ENCODE measurements around the gene GTF2H3. TPM values are rescaled to one million over a fixed set of nuclear protein-coding genes. Genes with fewer than 3 reads are reported as not detected.
A peak's percentile ranks its signal among the peaks of the same experiment; 100 is the strongest.

Gene GTF2H3
- total RNA-seq, 5 donors from 2014 or later (not counting 1 experiment from before 2014, with no cell fraction given), result 23.7 to 27.2 (median 24.9) TPM

DNA sequence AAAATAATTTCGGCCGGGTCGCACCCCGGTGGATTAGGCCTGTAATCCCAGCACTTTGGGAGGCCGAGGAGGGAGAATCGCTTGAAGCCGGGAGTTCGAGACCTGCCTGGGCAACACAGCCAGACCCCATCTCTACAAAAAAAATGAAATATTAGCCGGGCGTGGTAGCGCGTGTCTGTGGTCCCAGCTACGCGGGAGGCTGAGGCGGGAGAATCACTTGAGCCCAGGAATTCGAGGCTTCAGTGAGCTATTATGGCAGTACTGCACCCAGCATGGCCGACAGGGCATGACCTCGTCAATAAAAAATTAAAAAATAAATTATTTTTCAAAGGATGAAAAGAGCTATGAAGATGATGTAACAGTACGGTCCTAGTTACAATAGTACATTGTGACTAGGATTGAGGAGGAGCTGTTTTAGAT lies 523 bp downstream of the GTF2H3 start:
- peaks cover 16% of the 10 kb centered on the region for H3K36me3 Mint-ChIP-seq
- POLR2A ChIA-PET, result interaction anchor here in 1 of 2 donors (0.8 kb wide), 1 partner anchor 79 kb away, joined by 4 read pairs; no protein-coding TSS in a partner anchor
- peak overlapping the region; percentile 80 for H3K27ac ChIP-seq (ENCODE audit: low read length)
- no peaks in the 10 kb centered on the region for H3K27me3 ChIP-seq (replicated peaks in 1 of 2; ENCODE audit: control insufficient read depth in 2 of 2, extremely low read depth in 1 of 2, insufficient read depth in 2 of 2, low read length in 1 of 2)
- CTCF ChIA-PET, result interaction anchor here in 1 of 2 donors (0.6 kb wide), 1 partner anchor 317 kb away, joined by 7 read pairs; no protein-coding TSS in a partner anchor
- peak overlapping the region; percentile 87 to 94 (median 90) for H3K4me3 Mint-ChIP-seq
- H3K4me3 ChIP-seq (ENCODE audit: control insufficient read depth in 1 of 2, extremely low read depth in 1 of 2, low read length in 1 of 2), result peak overlapping the region; percentile 69 to 91
- no peaks in the 10 kb centered on the region for H3K9me3 Mint-ChIP-seq
- H3K4me1 Mint-ChIP-seq, result peaks cover 25 to 40% (median 26%) of the 10 kb centered on the region in 3 donors
- H3K4me1 ChIP-seq (ENCODE audit: control insufficient read depth in 1 of 2, extremely low read depth in 1 of 2, insufficient read depth in 2 of 2, low read length in 2 of 2), result peaks cover 5 to 18% of the 10 kb centered on the region in 2 experiments
- DNase-seq (peak in 1 of 35 experiments; percentile 4), ATAC-seq (replicated peaks in 1 of 4) (no peak)
- H3K27ac Mint-ChIP-seq, result peak overlapping the region; percentile 92 to 95
- no peaks in the 10 kb centered on the region for H3K9me3 ChIP-seq
- no peaks in the 10 kb centered on the region for H3K27me3 Mint-ChIP-seq
- peaks cover 0 to 20% of the 10 kb centered on the region in 2 donors for H3K36me3 ChIP-seq (ENCODE audit: control insufficient read depth in 2 of 2, extremely low read depth in 1 of 2, insufficient read depth in 1 of 2, low read length in 1 of 2)
- 15% methylated on average over 11 of the region's 19 CpGs for WGBS (ENCODE audit: insufficient coverage)

DNA sequence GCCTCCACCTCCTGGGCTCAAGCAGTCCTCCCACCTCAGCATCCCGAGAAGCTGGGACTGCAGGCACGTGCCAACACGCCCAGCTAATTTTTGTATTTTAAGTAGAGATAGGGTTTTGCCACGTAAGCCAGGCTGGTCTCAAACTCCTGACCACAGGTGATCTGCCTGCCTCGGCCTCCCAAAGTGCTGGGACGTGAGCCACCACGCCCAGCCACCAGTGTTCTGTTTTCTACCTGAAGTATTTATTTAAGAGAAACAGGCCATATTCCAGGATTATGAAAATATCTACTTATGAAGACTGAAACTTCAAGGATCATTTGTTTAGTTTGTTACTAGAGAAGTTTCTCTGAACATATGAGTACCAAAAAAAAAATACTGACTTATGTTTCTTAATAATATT lies 10.3 kb downstream of the GTF2H3 start:
- Histone ChIP-seq H3K27me3 (replicated peaks in 1 of 2; ENCODE audit: control insufficient read depth in 2 of 2, extremely low read depth in 1 of 2, insufficient read depth in 2 of 2, low read length in 1 of 2) (no peaks in the 10 kb centered on the region), H3K4me1 (ENCODE audit: control insufficient read depth in 1 of 2, extremely low read depth in 1 of 2, insufficient read depth in 2 of 2, low read length in 2 of 2) (no peaks in the 10 kb centered on the region), H3K36me3 (ENCODE audit: control insufficient read depth in 2 of 2, extremely low read depth in 1 of 2, insufficient read depth in 1 of 2, low read length in 1 of 2) (peaks cover 2 to 47% of the 10 kb centered on the region in 2 donors), H3K27ac (ENCODE audit: low read length) (no peak overlapping the region), H3K4me3 (ENCODE audit: control insufficient read depth in 1 of 2, extremely low read depth in 1 of 2, low read length in 1 of 2) (no peak overlapping the region), H3K9me3 (no peaks in the 10 kb centered on the region)
- POLR2A ChIA-PET, result no interaction called here
- Mint-ChIP-seq H3K27ac (no peak overlapping the region), H3K9me3 (no peaks in the 10 kb centered on the region), H3K27me3 (no peaks in the 10 kb centered on the region), H3K4me3 (no peak overlapping the region), H3K4me1 (peaks cover 0 to 3% (median 0%) of the 10 kb centered on the region in 3 donors), H3K36me3 (peaks cover 26% of the 10 kb centered on the region)
- ATAC-seq (replicated peaks in 1 of 4), result no peak
- DNase-seq, result no peak
- CTCF ChIA-PET, result no interaction called here
- no CpG with 5 or more reads among the region's 7 CpGs for WGBS (ENCODE audit: insufficient coverage)

DNA sequence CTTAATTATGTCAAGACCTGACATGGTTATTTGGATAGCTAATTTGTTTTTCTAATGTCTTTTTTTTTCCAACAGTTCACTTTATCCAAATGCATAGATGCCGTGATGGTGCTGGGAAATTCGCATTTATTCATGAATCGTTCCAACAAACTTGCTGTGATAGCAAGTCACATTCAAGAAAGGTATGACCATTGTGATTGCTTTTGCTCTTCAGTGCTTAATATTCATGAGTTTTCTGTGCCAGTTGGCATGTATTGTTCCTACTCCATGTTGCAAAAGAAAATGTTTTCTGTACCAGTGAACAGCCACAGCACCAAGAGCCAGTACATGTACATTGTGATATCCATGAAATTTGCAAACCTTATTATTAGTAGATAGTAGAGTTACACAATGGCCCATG lies 11.8 kb downstream of the GTF2H3 start:
- Mint-ChIP-seq H3K4me3 (no peak overlapping the region), H3K4me1 (peaks cover 0 to 2% (median 0%) of the 10 kb centered on the region in 3 donors), H3K36me3 (peaks cover 24% of the 10 kb centered on the region), H3K27me3 (no peaks in the 10 kb centered on the region), H3K9me3 (no peaks in the 10 kb centered on the region), H3K27ac (no peak overlapping the region)
- no peaks in the 10 kb centered on the region for H3K9me3 ChIP-seq
- ATAC-seq (replicated peaks in 1 of 4) (no peak), DNase-seq (no peak)
- 100% methylated on average over 3 of the region's 3 CpGs for WGBS (ENCODE audit: insufficient coverage)
- no peaks in the 10 kb centered on the region for H3K4me1 ChIP-seq (ENCODE audit: control insufficient read depth in 1 of 2, extremely low read depth in 1 of 2, insufficient read depth in 2 of 2, low read length in 2 of 2)
- no peak overlapping the region for H3K4me3 ChIP-seq (ENCODE audit: control insufficient read depth in 1 of 2, extremely low read depth in 1 of 2, low read length in 1 of 2)
- ChIA-PET CTCF (interaction anchor here in 1 of 2 donors (0.6 kb wide), 1 partner anchor 272 kb away, joined by 3 read pairs; no protein-coding TSS in a partner anchor), POLR2A (no interaction called here)
- H3K27me3 ChIP-seq (replicated peaks in 1 of 2; ENCODE audit: control insufficient read depth in 2 of 2, extremely low read depth in 1 of 2, insufficient read depth in 2 of 2, low read length in 1 of 2), result no peaks in the 10 kb centered on the region
- H3K27ac ChIP-seq (ENCODE audit: low read length), result no peak overlapping the region
- peaks cover 2 to 52% of the 10 kb centered on the region in 2 donors for H3K36me3 ChIP-seq (ENCODE audit: control insufficient read depth in 2 of 2, extremely low read depth in 1 of 2, insufficient read depth in 1 of 2, low read length in 1 of 2)

DNA sequence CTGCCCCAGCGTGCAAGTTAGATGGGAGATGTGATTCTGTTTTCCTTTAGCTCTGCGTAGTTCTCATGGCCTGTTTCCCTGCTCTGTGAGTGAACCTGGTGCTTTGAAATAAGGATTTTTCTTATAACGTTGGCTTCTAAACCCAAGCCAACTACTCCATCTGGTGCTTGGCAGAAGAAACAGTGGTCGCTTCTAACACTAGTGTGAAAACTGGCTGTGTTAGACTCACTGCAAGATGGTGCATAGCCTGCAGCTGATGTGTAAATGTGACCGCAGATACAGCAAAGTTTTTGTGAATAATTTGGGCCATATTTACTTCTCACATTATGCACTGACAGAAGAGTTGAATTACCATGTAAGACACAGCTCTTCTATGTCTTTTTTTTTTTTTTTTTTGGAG lies 12.2 kb downstream of the GTF2H3 start:
- Mint-ChIP-seq H3K27ac (no peak overlapping the region), H3K9me3 (no peaks in the 10 kb centered on the region), H3K27me3 (no peaks in the 10 kb centered on the region), H3K4me3 (no peak overlapping the region), H3K36me3 (peaks cover 24% of the 10 kb centered on the region), H3K4me1 (peaks cover 0 to 2% (median 0%) of the 10 kb centered on the region in 3 donors)
- CTCF ChIA-PET, result no interaction called here
- Histone ChIP-seq H3K4me3 (ENCODE audit: control insufficient read depth in 1 of 2, extremely low read depth in 1 of 2, low read length in 1 of 2) (no peak overlapping the region), H3K9me3 (no peaks in the 10 kb centered on the region), H3K36me3 (ENCODE audit: control insufficient read depth in 2 of 2, extremely low read depth in 1 of 2, insufficient read depth in 1 of 2, low read length in 1 of 2) (peaks cover 2 to 50% of the 10 kb centered on the region in 2 donors), H3K27ac (ENCODE audit: low read length) (no peak overlapping the region), H3K27me3 (replicated peaks in 1 of 2; ENCODE audit: control insufficient read depth in 2 of 2, extremely low read depth in 1 of 2, insufficient read depth in 2 of 2, low read length in 1 of 2) (no peaks in the 10 kb centered on the region), H3K4me1 (ENCODE audit: control insufficient read depth in 1 of 2, extremely low read depth in 1 of 2, insufficient read depth in 2 of 2, low read length in 2 of 2) (no peaks in the 10 kb centered on the region)
- DNase-seq, result no peak
- WGBS (ENCODE audit: insufficient coverage), result 83% methylated on average over 1 of the region's 5 CpGs
- ATAC-seq (replicated peaks in 1 of 4), result no peak
- POLR2A ChIA-PET, result no interaction called here

DNA sequence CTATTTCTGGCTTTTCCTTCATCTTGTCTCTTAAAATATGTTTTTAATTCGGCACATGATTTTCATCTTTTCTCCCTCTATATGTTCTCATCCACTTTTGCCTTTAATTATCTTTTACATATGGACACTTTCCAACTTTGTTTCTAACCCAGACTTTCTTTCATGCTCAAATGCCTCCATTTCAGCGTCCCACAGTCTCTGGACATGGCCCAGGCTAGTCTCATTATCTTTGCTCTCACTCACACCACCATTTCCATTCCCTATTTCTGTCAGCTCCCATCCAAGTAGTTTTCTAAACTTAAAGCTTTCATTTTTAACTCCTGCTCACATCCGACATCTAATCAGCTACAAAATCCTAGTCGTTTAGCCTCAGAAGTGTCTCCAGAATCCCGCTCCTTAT lies 14.8 kb downstream of the GTF2H3 start:
- ChIA-PET POLR2A (no interaction called here), CTCF (interaction anchor here in 1 of 2 donors (0.6 kb wide), 1 partner anchor 158 kb away, joined by 4 read pairs; no protein-coding TSS in a partner anchor)
- H3K27me3 ChIP-seq (replicated peaks in 1 of 2; ENCODE audit: control insufficient read depth in 2 of 2, extremely low read depth in 1 of 2, insufficient read depth in 2 of 2, low read length in 1 of 2), result no peaks in the 10 kb centered on the region
- no peak for ATAC-seq (replicated peaks in 1 of 4)
- WGBS (ENCODE audit: insufficient coverage), result 100% methylated on average over 3 of the region's 5 CpGs
- no peaks in the 10 kb centered on the region for H3K4me1 ChIP-seq (ENCODE audit: control insufficient read depth in 1 of 2, extremely low read depth in 1 of 2, insufficient read depth in 2 of 2, low read length in 2 of 2)
- no peak overlapping the region for H3K27ac ChIP-seq (ENCODE audit: low read length)
- no peak for DNase-seq
- Mint-ChIP-seq H3K9me3 (no peaks in the 10 kb centered on the region), H3K4me1 (peaks cover 0 to 2% (median 0%) of the 10 kb centered on the region in 3 donors), H3K4me3 (no peak overlapping the region), H3K36me3 (peaks cover 33% of the 10 kb centered on the region), H3K27ac (no peak overlapping the region), H3K27me3 (no peaks in the 10 kb centered on the region)
- no peaks in the 10 kb centered on the region for H3K9me3 ChIP-seq
- no peak overlapping the region for H3K4me3 ChIP-seq (ENCODE audit: control insufficient read depth in 1 of 2, extremely low read depth in 1 of 2, low read length in 1 of 2)
- H3K36me3 ChIP-seq (ENCODE audit: control insufficient read depth in 2 of 2, extremely low read depth in 1 of 2, insufficient read depth in 1 of 2, low read length in 1 of 2), result peaks cover 6 to 55% of the 10 kb centered on the region in 2 donors

DNA sequence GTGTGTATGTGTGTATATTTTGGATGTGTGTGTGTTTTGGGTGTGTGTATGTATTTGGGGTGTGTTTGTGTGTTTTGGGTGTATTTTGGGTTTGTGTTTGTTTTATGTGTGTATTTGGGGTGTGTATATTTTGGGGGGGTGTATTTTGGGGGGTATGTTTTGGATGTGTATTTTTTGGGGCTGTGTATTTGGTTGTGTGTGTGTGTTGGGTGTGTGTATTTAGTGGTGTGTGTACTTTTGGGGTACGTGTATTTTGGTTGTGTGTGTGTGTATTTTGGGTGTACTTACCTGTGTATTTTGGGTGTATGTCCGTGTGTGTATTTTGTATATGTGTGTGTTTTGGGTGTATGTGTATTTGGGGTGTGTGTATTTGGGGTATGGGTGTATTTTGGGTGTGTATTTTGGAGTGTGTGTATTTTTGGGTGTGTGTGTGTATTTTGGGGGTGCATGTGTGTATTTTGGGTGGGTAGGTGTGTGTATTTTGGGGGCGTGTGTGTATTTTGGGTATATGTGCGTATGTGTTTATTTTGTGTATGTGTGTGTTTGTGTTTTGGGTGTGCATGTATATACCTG lies 20.6 kb downstream of the GTF2H3 start:
- H3K27ac ChIP-seq (ENCODE audit: low read length), result no peak overlapping the region
- 100% methylated on average over 4 of the region's 4 CpGs for WGBS (ENCODE audit: insufficient coverage)
- no peak for DNase-seq
- Mint-ChIP-seq H3K9me3 (no peaks in the 10 kb centered on the region), H3K4me3 (no peak overlapping the region), H3K36me3 (peaks cover 34% of the 10 kb centered on the region), H3K27ac (peak overlapping the region in 1 of 2 donors; percentile 62), H3K4me1 (peaks cover 0 to 2% (median 0%) of the 10 kb centered on the region in 3 donors), H3K27me3 (no peaks in the 10 kb centered on the region)
- peaks cover 13 to 49% of the 10 kb centered on the region in 2 donors for H3K36me3 ChIP-seq (ENCODE audit: control insufficient read depth in 2 of 2, extremely low read depth in 1 of 2, insufficient read depth in 1 of 2, low read length in 1 of 2)
- no peak for ATAC-seq (replicated peaks in 1 of 4)
- H3K4me1 ChIP-seq (ENCODE audit: control insufficient read depth in 1 of 2, extremely low read depth in 1 of 2, insufficient read depth in 2 of 2, low read length in 2 of 2), result no peaks in the 10 kb centered on the region
- no peak overlapping the region for H3K4me3 ChIP-seq (ENCODE audit: control insufficient read depth in 1 of 2, extremely low read depth in 1 of 2, low read length in 1 of 2)
- POLR2A ChIA-PET, result no interaction called here
- no peaks in the 10 kb centered on the region for H3K27me3 ChIP-seq (replicated peaks in 1 of 2; ENCODE audit: control insufficient read depth in 2 of 2, extremely low read depth in 1 of 2, insufficient read depth in 2 of 2, low read length in 1 of 2)
- H3K9me3 ChIP-seq, result no peaks in the 10 kb centered on the region
- CTCF ChIA-PET, result no interaction called here
